Measurements from ENCODE around the gene FILIP1L.

FILIP1L gene

GRCh38 chr3:99972380-99973104 is 141.8 kb downstream of the FILIP1L start:
- no peak for DNase-seq (ENCODE audit: low spot score)

- DNase-seq (ENCODE audit: low spot score), result no peak
Observed at GRCh38 chr3:99971761-99972160, 142.5 kb downstream of the FILIP1L start.

- DNase-seq (ENCODE audit: low spot score), result no peak
Observed at GRCh38 chr3:99970198-99970597, 144.1 kb downstream of the FILIP1L start.

- DNase-seq (ENCODE audit: low spot score), result no peak
Observed at GRCh38 chr3:99969136-99969535, 145.2 kb downstream of the FILIP1L start.

- DNase-seq (ENCODE audit: low spot score), result no peak
Observed at GRCh38 chr3:99967796-99968195, 146.5 kb downstream of the FILIP1L start.

GRCh38 chr3:99966662-99967416 is 147.5 kb downstream of the FILIP1L start:
- no peak for DNase-seq (ENCODE audit: low spot score)

GRCh38 chr3:99965681-99966408 is 148.5 kb downstream of the FILIP1L start:
- no peak for DNase-seq (ENCODE audit: low spot score)

GRCh38 chr3:99965077-99965476 is 149.2 kb downstream of the FILIP1L start:
- no peak for DNase-seq (ENCODE audit: low spot score)

GRCh38 chr3:99962703-99963102 is 151.6 kb downstream of the FILIP1L start:
- no peak for DNase-seq (ENCODE audit: low spot score)

GRCh38 chr3:99961756-99962515 is 152.4 kb downstream of the FILIP1L start:
- DNase-seq (ENCODE audit: low spot score), result no peak

- no peak for DNase-seq (ENCODE audit: low spot score)
Observed at GRCh38 chr3:99960941-99961340, 153.4 kb downstream of the FILIP1L start.

GRCh38 chr3:99960123-99960878 is 154.0 kb downstream of the FILIP1L start:
- no peak for DNase-seq (ENCODE audit: low spot score)

- no peak for DNase-seq (ENCODE audit: low spot score)
Observed at GRCh38 chr3:99958222-99958912, 155.9 kb downstream of the FILIP1L start.

GRCh38 chr3:99957151-99957796 is 157.0 kb downstream of the FILIP1L start:
- DNase-seq (ENCODE audit: low spot score), result no peak

GRCh38 chr3:99955773-99956562 is 158.3 kb downstream of the FILIP1L start:
- no peak for DNase-seq (ENCODE audit: low spot score)

GRCh38 chr3:99954914-99955644 is 159.2 kb downstream of the FILIP1L start:
- DNase-seq (ENCODE audit: low spot score), result no peak

- no peak for DNase-seq (ENCODE audit: low spot score)
Observed at GRCh38 chr3:99953596-99953995, 160.7 kb downstream of the FILIP1L start.

GRCh38 chr3:99952306-99952705 is 162.0 kb downstream of the FILIP1L start:
- DNase-seq (ENCODE audit: low spot score), result no peak

GRCh38 chr3:99951701-99952100 is 162.6 kb downstream of the FILIP1L start:
- no peak for DNase-seq (ENCODE audit: low spot score)

All from germinal center (tissue), 1 donor.